ENCODE results near the gene MDM2. TPM values are rescaled to one million over a fixed set of nuclear protein-coding genes. Genes with fewer than 3 reads are reported as not detected.
A peak's percentile ranks its signal among the peaks of the same experiment; 100 is the strongest.
"Not testable (repeated sequence)": the region's sequence is repeated elsewhere in the genome, so short reads cannot be mapped to it uniquely, and the experiment has no call there.

Gene MDM2
- polyA plus RNA-seq, 1 of the 3 experiments (the other 2 are of a cell fraction), result 21.5 TPM

DNA sequence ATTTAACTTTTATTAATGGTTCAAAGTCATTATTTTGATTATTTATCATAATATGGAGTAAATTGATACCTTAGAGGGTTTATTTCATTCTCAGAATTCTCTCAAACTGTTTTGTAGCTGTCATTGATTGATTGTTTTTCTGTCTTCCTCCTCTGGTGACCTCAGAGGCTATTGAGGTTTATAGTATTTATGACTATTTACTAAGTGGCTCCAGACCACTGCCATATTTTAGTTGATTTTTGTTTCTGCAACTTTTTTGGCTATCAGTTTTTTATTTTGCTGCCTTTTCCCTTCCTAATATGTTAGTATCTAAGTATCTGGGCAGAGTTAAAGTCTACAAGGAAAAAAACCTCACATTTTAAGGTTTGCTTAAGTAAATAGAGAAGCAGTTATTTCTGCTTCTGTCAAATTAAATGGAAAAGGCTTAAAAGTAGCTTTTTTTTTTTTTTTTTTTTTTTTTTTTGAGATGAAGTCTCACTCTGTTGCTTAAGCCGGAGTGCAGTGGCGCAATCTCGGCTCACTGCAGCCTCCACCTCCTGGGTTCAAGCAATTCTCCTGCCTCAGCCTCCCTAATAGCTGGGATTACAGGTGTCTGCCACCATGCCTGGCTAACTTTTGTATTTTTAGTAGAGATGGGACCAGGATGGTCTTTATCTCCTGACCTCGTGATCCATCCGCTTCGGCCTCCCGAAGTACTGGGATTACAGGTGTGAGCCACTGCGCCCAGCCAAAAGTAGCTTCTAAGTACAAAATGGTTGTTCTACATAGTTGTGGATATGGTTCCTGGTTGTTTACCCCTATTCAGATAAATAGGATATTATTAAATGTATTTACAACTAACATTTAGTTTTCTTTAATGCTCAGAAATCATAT lies 8.2 kb downstream of the MDM2 start:
- no peak for DNase-seq
- 98% methylated on average over 8 of the region's 8 CpGs for WGBS (ENCODE audit: low lambda C conversion rate)
- Histone ChIP-seq H3F3A (replicated peaks; ENCODE audit: insufficient read depth) (peaks cover 62% of the 10 kb centered on the region), H3K79me2 (ENCODE audit: insufficient read depth) (peaks cover 97% of the 10 kb centered on the region), H3K9me3 (no peaks in the 10 kb centered on the region), H3K9me2 (no peaks in the 10 kb centered on the region), H4K20me1 (ENCODE audit: insufficient read depth) (peaks cover 98% of the 10 kb centered on the region), H3K27me3 (ENCODE audit: insufficient read depth) (no peaks in the 10 kb centered on the region), H3K36me3 (replicated peaks in 1 of 2; ENCODE audit: control insufficient read depth in 1 of 2, insufficient read depth in 2 of 2, low read length in 1 of 2) (peaks cover 76 to 97% of the 10 kb centered on the region in 2 experiments), H3K4me1 (ENCODE audit: control insufficient read depth in 1 of 2, insufficient read depth in 2 of 2, low read depth in 1 of 2, low read length in 1 of 2) (peaks cover 2 to 12% of the 10 kb centered on the region in 2 experiments; a peak in 3 of 4 replicates), H3K27ac (ENCODE audit: low read depth in 2 of 2, low read length in 1 of 2) (no peak overlapping the region), H3K9ac (no peak overlapping the region), H3K4me2 (peak overlapping the region; percentile 76; the same call in 1 of the 2 replicates), H3K4me3 (ENCODE audit: low read depth in 2 of 2, low read length in 1 of 2) (0 out of 4 replicates have a peak overlapping the region, but pooled peaks of 1 of the 2 experiments have one; percentile 11), H2AFZ (ENCODE audit: low read depth) (no peak overlapping the region)
- CTCF ChIA-PET, result interaction anchor here (1.0 to 3.6 kb wide), 3 partner anchors 9 to 14 kb away, joined by 3 to 21 read pairs (median 4); no protein-coding TSS in a partner anchor
- POLR2A ChIA-PET, result no interaction called here
- TF ChIP-seq ZBTB33 (IDR thresholded peaks at IDR 0.05; ENCODE audit: borderline replicate concordance, low read depth), result no peak
- no peak for TF ChIP-seq REST (IDR thresholded peaks at IDR 0.05; ENCODE audit: low read depth, low read length)
- TF ChIP-seq TAF1 (IDR thresholded peaks at IDR 0.05; ENCODE audit: borderline replicate concordance, low read depth, low read length), result no peak
- no peak for TF ChIP-seq FOXM1 (IDR thresholded peaks at IDR 0.05; ENCODE audit: low read depth)
- no peak for TF ChIP-seq NFIC (IDR thresholded peaks at IDR 0.05; ENCODE audit: borderline replicate concordance)
- TF ChIP-seq SIN3A (IDR thresholded peaks at IDR 0.05; ENCODE audit: borderline replicate concordance, low read depth, low read length), result no peak
- no peak for TF ChIP-seq JUND (IDR thresholded peaks at IDR 0.05)
- no peak for TF ChIP-seq MXI1 (IDR thresholded peaks at IDR 0.05; ENCODE audit: low read depth, low read length)
- TF ChIP-seq USF2 (IDR thresholded peaks at IDR 0.05; ENCODE audit: borderline replicate concordance, low read depth, low read length), result no peak
- TF ChIP-seq TCF12 (IDR thresholded peaks at IDR 0.05), result no peak
- TF ChIP-seq GATA2 (CRISPR knock-in tag; IDR thresholded peaks at IDR 0.05), result no peak
- TF ChIP-seq RAD21 (IDR thresholded peaks at IDR 0.05; ENCODE audit: low read length), result no peak
- TF ChIP-seq RFX5 (IDR thresholded peaks at IDR 0.05; ENCODE audit: low read length), result no peak
- TF ChIP-seq YY1 (IDR thresholded peaks at IDR 0.05; ENCODE audit: low read depth), result no peak
- TF ChIP-seq, protein P1, sequence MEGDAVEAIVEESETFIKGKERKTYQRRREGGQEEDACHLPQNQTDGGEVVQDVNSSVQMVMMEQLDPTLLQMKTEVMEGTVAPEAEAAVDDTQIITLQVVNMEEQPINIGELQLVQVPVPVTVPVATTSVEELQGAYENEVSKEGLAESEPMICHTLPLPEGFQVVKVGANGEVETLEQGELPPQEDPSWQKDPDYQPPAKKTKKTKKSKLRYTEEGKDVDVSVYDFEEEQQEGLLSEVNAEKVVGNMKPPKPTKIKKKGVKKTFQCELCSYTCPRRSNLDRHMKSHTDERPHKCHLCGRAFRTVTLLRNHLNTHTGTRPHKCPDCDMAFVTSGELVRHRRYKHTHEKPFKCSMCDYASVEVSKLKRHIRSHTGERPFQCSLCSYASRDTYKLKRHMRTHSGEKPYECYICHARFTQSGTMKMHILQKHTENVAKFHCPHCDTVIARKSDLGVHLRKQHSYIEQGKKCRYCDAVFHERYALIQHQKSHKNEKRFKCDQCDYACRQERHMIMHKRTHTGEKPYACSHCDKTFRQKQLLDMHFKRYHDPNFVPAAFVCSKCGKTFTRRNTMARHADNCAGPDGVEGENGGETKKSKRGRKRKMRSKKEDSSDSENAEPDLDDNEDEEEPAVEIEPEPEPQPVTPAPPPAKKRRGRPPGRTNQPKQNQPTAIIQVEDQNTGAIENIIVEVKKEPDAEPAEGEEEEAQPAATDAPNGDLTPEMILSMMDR (IDR thresholded peaks at IDR 0.05), result no peak

- WGBS (ENCODE audit: low lambda C conversion rate), result 94% methylated on average over 13 of the region's 13 CpGs
- H3K9ac ChIP-seq, result not testable (repeated sequence)
- CTCF ChIA-PET, result interaction anchor here (0.6 to 3.7 kb wide), 5 partner anchors 11 to 337 kb away, joined by 3 to 23 read pairs (median 4); partner anchors contain the start of gene MDM2
Measured at GRCh38 chr12:68819481-68819880, 11.5 kb downstream of the MDM2 start.

More at GRCh38 chr12:68819481-68819880, 11.5 kb downstream of the MDM2 start:
- POLR2A ChIA-PET; H2AFZ ChIP-seq (ENCODE audit: low read depth); H3K4me3 ChIP-seq (ENCODE audit: low read depth in 2 of 2, low read length in 1 of 2); H3K27ac ChIP-seq (ENCODE audit: low read depth in 2 of 2, low read length in 1 of 2); H3K4me1 ChIP-seq (ENCODE audit: control insufficient read depth in 1 of 2, insufficient read depth in 2 of 2, low read depth in 1 of 2, low read length in 1 of 2); H3K27me3 ChIP-seq (ENCODE audit: insufficient read depth); H3K9me3 ChIP-seq; H3K4me2 ChIP-seq; DNase-seq; H3K9me2 ChIP-seq: not testable (repeated sequence)
- peaks cover 98% of the 10 kb centered on the region for H4K20me1 ChIP-seq (ENCODE audit: insufficient read depth)
- peaks cover 71 to 97% of the 10 kb centered on the region in 2 experiments for H3K36me3 ChIP-seq (replicated peaks in 1 of 2; ENCODE audit: control insufficient read depth in 1 of 2, insufficient read depth in 2 of 2, low read length in 1 of 2)
- H3F3A ChIP-seq (replicated peaks; ENCODE audit: insufficient read depth), result peaks cover 75% of the 10 kb centered on the region
- H3K79me2 ChIP-seq (ENCODE audit: insufficient read depth), result peaks cover 97% of the 10 kb centered on the region

Measured in SK-N-SH (cell line).